Astrocyte of the cerebellum (primary cell): ENCODE data around the gene TTLL10.

Experiments used
- DNase-seq: peaks from one replicate; pipeline ENCODE4 v3.0.0-alpha.2; 2011; ENCODE audit warnings: low read depth
- H3K4me3 ChIP-seq: 2 replicates; pipeline ENCODE4 v1.5.1; 2011; ENCODE audit warnings: mild to moderate bottlenecking, low read depth, low read length, moderate library complexity
- in situ Hi-C: cut with HindIII; loops from 2 replicates; pipeline ENCODE4 v1.10.0; 2017; ENCODE audit warnings: low sequenced_read_pairs
- TF ChIP-seq, protein P1 (sequence below): IDR thresholded peaks from 2 replicates; pipeline ENCODE4 v1.5.1; 2012; ENCODE audit warnings: low read length, low read depth, moderate library complexity, mild to moderate bottlenecking; ENCODE audit errors: missing control alignments

TTLL10 gene

GRCh38 chr1:1197188-1197500, 23.5 kb downstream of the TTLL10 start:
- H3K4me3 ChIP-seq: no peak overlapping the region
- TF ChIP-seq, protein P1, sequence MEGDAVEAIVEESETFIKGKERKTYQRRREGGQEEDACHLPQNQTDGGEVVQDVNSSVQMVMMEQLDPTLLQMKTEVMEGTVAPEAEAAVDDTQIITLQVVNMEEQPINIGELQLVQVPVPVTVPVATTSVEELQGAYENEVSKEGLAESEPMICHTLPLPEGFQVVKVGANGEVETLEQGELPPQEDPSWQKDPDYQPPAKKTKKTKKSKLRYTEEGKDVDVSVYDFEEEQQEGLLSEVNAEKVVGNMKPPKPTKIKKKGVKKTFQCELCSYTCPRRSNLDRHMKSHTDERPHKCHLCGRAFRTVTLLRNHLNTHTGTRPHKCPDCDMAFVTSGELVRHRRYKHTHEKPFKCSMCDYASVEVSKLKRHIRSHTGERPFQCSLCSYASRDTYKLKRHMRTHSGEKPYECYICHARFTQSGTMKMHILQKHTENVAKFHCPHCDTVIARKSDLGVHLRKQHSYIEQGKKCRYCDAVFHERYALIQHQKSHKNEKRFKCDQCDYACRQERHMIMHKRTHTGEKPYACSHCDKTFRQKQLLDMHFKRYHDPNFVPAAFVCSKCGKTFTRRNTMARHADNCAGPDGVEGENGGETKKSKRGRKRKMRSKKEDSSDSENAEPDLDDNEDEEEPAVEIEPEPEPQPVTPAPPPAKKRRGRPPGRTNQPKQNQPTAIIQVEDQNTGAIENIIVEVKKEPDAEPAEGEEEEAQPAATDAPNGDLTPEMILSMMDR: no peak
- in situ Hi-C loops: no loop called here
- DNase-seq: no peak

DNA sequence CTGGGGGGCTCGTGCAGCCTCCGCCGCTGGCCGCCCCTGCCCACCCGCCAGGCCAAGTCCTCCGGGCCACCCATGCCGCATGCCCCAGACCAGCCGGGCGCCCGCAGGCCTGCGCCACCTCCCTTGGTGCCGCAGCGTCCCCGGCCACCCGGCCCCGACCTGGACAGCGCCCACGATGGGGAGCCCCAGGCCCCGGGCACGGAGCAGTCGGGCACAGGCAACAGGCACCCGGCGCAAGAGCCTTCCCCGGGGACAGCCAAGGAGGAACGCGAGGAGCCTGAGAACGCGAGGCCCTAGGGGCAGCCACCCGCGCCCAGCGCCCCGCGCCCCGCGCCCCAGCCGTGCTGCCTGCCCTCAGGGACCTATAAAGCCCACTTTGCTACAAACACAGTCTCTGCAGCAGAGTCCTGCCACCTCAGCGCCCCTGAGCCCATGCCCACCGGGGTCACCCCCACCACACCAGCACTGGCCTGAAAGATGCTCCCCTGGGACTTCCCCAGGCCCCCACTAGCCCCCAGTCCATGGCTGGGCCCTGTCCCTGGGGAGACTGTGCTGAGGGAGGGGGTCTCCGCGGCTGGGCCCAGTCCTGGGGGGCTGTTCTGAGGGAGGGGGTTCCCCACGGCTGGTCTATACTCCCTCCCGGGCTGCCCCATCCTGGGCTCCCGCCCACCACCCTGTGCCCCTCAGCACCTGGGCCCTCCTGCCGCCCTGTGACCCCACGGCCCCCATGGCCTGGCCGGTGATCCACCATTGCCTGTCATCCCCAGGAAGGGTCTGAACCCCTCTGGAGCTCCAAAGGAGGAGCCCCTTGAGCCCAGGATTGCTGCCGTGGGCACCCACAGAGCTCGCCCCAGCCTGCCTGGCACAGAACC, 24.1 kb downstream of the TTLL10 start:
- no peak overlapping the region for H3K4me3 ChIP-seq
- no peak for DNase-seq
- TF ChIP-seq, protein P1: no peak
- in situ Hi-C loops: no loop called here

- TF ChIP-seq, protein P1: no peak
- in situ Hi-C loops: no loop called here
- H3K4me3 ChIP-seq: no peak overlapping the region
- DNase-seq: no peak
Observed at GRCh38 chr1:1198423-1199140, 24.9 kb downstream of the TTLL10 start.

DNA sequence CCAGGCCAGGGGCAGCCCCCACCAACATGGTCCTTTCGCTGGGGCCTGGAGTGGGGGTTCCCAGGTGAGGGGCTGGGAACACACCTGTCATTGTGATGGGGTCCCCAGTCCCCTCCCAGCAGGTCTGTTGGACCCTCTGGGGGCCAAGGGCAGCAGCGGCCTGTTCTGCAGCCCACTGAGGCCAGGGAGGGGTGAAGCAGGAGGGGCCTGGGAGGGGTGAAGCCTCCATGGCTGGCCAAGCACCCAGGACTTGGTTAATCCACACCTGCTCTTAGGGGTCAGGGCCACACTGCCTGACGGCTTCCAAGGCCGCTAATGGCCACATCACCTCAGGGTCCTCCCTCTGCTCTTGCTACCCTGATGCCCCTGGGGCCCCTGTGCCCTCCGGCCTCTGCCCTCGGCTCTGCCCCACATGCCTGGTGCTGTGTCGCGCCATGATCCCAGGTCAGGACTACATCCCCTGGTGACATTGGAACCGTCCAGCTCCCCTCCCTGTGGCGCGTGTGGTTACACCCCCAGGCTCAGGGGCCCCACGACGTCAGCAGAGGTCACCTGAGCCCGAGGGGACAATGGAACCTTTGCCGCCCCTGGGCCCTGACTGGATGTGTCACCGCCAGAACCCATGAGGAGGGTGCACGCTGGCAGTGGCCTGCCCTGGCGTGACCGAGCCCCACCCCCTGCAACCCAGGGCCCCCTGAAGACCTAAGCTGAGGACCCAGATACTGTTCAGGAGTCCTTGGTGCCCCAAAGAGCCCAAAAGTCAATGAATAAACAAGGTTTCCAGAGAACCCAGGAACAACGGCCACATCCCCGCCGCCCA, 25.7 kb downstream of the TTLL10 start:
- no peak overlapping the region for H3K4me3 ChIP-seq
- TF ChIP-seq, protein P1: no peak
- DNase-seq: no peak
- in situ Hi-C loops: no loop called here

DNA sequence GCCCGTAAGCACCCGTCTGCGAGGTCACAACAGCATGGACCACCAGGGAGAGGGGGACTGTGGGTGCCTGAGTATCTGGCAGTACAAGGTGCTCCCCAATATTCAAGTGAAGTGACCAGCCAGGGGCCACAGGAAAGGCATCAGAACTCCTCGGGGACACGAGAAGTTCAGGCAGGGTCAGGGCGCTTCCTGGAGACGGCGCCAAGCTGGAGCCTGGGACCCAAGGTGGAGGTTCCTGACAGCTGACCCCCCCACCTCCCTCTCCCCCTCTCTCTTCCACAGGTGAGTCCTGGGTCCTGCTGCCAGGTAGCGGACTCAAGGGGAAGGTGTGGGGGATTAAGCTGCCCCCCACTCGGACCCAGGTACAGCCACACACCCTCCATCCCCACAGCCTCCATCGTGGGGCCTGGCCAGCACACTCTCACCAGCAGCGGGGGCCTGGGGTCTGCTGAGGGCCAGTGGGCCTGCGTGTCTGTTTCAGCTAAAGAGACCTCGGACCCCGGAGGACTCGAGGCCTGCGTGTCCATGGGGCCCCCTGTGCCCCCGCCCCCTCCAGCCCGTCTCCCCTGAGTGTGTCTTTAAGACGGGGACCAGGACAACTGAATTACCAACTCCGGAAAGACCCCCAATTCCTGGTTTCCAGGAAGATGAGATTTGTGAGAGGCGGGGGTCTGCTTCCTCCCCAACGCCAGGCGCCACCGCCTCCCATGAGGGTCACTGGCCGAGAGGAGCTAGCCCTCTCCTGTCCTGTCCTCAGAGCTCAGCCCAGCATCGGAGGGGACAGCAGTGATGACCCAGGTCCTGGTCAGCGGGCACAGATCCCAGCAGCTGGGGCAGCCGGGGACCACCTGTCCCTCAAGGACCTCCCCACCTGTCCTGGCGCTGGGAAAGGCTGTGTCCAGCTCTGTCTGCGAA, 26.5 kb downstream of the TTLL10 start:
- H3K4me3 ChIP-seq: peak overlapping the region; percentile 33
- TF ChIP-seq, protein P1: no peak
- DNase-seq: no peak
- in situ Hi-C loops: no loop called here
